GM13977 (cell line): ENCODE results near the gene KLF2.
"Not testable (repeated sequence)": the region's sequence is repeated elsewhere in the genome, so short reads cannot be mapped to it uniquely, and the experiment has no call there.

ENCODE experiments used
- DNase-seq: peaks from one replicate; pipeline ENCODE4 v3.0.0; 2012; ENCODE audit warnings: low spot score
- CTCF ChIP-seq: IDR thresholded peaks from 2 replicates; pipeline ENCODE4 v1.5.1; 2012; ENCODE audit warnings: mild to moderate bottlenecking, control low read depth; ENCODE audit not compliant: insufficient read depth; ENCODE audit errors: extremely low read depth, missing control alignments
- in situ Hi-C: fragments of 300-500 bp; cut with MboI; formaldehyde crosslinking; loops from one replicate; pipeline ENCODE4 v1.12.0; 2022; ENCODE audit warnings: low sequenced_read_pairs, low pct_unique_long_range_greater_than_20kb, mixed read lengths, inconsistent platforms; ENCODE audit not compliant: unreplicated experiment

KLF2 gene

GRCh38 chr19:16296713-16297112 is 27.9 kb upstream of the KLF2 start:
- TF ChIP-seq CTCF = no peak
- in situ Hi-C loops = no loop called here
- no peak for DNase-seq

- DNase-seq = no peak
- no peak for TF ChIP-seq CTCF
- in situ Hi-C loops = no loop called here
These were observed 26.9 kb upstream of the KLF2 start for GRCh38 chr19:16297575-16298178.

- no peak for DNase-seq
- no peak for TF ChIP-seq CTCF
- in situ Hi-C loops = no loop called here
These were observed 26.3 kb upstream of the KLF2 start for GRCh38 chr19:16298334-16298733.

- DNase-seq = no peak
- in situ Hi-C loops = no loop called here
These were observed 22.5 kb upstream of the KLF2 start for GRCh38 chr19:16301999-16302694.

GRCh38 chr19:16303755-16304154 is 20.9 kb upstream of the KLF2 start:
- TF ChIP-seq CTCF = no peak
- in situ Hi-C loops = no loop called here
- no peak for DNase-seq

More at GRCh38 chr19:16301999-16302694, 22.5 kb upstream of the KLF2 start:
- no peak for TF ChIP-seq CTCF

GRCh38 chr19:16304511-16304910 is 20.1 kb upstream of the KLF2 start:
- DNase-seq, in situ Hi-C loops: not testable (repeated sequence)

GRCh38 chr19:16305060-16305459 is 19.6 kb upstream of the KLF2 start:
- DNase-seq, in situ Hi-C loops: not testable (repeated sequence)
